22Rv1 (cell line): Measurements from ENCODE around the gene KIRREL1.

Experiments
- H3K27ac ChIP-seq: fragments of 450-650 bp; 2 replicates; pipeline ENCODE4 v1.5.1; 2017
- ZFX ChIP-seq: fragments of 450-650 bp; IDR thresholded peaks from 2 replicates; pipeline ENCODE4 v1.6.1; 2017; ENCODE audit warnings: antibody characterized with exemption, borderline replicate concordance
- TF ChIP-seq, protein P1 (sequence below): fragments of 450-650 bp; IDR thresholded peaks from 2 replicates; pipeline ENCODE4 v1.5.1; 2017; ENCODE audit warnings: mild to moderate bottlenecking

KIRREL1 gene

DNA sequence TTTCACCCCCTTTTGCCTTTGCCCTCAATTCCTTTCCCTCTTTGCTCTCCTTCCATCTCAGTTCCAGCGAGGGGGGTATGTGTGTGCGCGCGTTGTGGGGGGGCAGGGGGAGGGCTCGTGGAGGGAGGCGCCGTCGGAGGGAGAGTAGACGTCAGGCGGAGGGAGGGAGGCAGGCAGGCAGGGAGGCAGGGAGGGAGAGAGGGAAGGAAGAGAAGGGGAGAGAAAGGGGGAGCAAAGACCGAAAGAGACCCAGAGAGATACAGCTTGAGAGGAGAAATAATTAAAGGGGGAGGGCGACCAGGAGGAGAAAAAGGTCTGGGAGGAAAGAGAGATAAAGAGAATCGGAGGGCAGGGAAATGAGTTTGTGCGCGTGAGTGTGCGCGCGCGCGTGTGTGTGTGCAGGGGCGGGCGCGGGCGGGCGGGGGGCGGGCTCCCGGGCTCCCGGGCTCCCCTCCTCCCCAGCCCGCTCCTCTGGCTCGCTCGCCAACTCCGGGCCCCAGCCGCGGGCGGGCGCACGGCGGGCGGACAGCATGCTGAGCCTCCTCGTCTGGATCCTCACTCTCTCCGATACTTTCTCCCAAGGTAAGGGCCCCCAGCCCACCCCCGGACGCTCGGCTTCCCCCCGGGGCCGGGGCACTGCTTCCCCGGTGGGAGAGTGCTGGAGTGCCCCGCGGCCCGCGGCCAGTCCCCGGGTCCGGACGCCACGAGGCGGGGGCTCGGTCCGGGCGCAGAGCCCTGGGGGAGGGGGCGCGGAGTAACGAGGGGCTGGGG lies at the start of gene KIRREL1:
KIRREL1 (plus strand) TSS at position 499 of the 771 bp plus-strand sequence; CDS start at position 531, 32 bp downstream.
- TF ChIP-seq, protein P1, sequence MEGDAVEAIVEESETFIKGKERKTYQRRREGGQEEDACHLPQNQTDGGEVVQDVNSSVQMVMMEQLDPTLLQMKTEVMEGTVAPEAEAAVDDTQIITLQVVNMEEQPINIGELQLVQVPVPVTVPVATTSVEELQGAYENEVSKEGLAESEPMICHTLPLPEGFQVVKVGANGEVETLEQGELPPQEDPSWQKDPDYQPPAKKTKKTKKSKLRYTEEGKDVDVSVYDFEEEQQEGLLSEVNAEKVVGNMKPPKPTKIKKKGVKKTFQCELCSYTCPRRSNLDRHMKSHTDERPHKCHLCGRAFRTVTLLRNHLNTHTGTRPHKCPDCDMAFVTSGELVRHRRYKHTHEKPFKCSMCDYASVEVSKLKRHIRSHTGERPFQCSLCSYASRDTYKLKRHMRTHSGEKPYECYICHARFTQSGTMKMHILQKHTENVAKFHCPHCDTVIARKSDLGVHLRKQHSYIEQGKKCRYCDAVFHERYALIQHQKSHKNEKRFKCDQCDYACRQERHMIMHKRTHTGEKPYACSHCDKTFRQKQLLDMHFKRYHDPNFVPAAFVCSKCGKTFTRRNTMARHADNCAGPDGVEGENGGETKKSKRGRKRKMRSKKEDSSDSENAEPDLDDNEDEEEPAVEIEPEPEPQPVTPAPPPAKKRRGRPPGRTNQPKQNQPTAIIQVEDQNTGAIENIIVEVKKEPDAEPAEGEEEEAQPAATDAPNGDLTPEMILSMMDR, result no peak
- no peak for TF ChIP-seq ZFX
- H3K27ac ChIP-seq, result no peak within 1 kb of the TSS

DNA sequence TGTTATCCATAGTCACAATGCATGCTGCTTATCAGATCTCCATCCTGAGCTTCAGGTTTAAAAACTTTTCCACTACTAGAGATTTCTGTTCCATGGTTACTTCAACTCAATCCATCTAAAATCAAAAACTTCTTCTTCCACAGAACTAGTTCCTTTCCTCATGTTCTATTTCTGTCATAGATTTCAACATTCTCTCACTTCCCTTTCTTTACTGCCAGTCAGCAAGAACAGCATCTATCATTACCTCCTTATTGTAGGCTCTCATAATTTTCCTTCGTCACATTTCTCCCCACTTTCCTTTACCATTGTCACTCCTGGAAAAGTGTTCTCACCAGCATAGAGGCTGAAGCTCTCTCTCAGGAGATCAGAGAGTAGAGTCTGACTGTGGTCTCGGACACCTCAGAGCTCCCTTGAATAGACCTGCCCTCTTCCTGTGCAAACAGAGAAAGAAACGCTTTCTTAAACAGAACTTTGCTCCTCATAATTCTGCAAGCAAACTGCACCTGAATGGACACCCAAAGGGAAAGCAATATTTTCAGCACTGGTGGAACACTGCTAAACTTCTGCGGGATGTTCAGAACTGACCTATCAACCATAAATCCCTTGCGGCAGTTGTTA lies 48.7 kb upstream of the KIRREL1 start:
- no peak overlapping the region for H3K27ac ChIP-seq
- TF ChIP-seq, protein P1, result no peak
- TF ChIP-seq ZFX, result no peak

DNA sequence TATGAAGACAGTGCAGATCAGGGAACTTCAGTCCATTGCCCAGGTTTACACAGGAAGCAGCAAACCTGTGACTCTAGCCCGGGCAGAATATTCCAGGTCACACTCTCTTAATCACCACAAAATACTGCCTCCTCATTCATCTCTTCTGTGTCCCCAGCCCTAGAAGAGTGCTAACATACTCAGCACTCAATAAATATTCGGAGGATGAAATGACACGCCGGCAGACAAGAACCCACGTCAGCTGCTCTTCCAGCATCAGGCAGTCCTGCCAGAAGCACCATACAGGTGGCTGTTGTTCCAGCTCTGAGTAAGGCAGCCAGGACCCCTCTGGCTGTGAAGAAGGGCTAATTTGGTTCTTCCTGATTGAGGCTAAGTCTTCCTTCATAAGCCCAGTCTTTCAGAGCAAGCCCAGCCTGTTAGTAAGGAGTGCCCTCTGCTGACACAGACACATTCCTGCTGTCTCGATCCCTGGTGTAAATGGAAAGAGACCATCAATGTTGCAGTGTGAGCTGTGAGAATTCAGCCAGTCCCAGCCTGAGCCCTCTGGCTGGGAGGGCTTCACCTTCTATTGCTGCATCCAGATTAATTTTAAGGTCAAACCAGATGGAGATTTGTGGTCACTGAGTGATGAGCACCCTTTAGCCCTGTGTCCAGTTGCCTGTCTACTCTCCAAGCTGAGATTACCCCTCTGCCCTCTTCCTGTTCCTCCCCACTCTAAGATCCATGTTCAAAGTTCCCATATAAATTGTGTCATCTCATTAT lies 45.0 kb upstream of the KIRREL1 start:
- no peak overlapping the region for H3K27ac ChIP-seq
- TF ChIP-seq ZFX, result no peak
- TF ChIP-seq, protein P1, result peak; percentile 62

DNA sequence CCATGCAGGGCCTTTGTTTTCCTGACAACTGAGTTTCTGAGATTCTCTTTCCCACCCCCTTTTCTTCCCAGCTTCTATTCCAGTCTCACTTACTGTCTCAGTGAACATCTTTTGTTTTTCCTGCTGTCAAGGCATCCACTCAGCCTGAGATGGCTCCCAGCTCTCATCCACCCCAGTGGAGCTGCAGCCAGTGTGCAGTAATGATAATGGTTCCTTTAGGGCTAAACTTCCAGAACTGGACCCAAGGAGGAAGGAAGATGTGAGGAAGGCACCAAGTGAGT lies 44.4 kb upstream of the KIRREL1 start:
- TF ChIP-seq, protein P1, result no peak
- no peak for TF ChIP-seq ZFX
- no peak overlapping the region for H3K27ac ChIP-seq

GRCh38 chr1:157951230-157951629 lies 42.2 kb upstream of the KIRREL1 start:
- no peak for TF ChIP-seq ZFX
- TF ChIP-seq, protein P1, result no peak
- no peak overlapping the region for H3K27ac ChIP-seq

GRCh38 chr1:157952601-157953000 lies 40.8 kb upstream of the KIRREL1 start:
- TF ChIP-seq, protein P1, result no peak
- TF ChIP-seq ZFX, result no peak

DNA sequence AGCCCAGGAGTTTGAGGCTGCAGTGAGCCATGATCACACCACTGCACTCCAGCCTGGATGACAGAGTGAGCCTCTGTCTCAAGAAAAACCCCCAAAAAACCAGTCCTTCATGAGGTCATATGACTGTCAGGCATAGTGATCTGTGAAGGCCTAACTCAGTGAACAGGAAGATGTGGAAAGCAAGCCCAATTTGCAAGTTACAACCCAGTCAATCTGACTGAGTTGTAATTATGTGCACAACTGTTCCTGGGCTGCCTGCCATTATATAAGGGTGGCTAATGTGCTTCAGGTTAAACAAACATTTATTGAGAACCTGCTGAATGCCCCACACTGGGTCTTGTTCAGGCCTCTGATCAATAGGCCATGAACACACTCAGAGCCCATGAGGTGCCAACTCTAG lies 38.2 kb upstream of the KIRREL1 start:
- TF ChIP-seq, protein P1, result no peak
- TF ChIP-seq ZFX, result no peak
- H3K27ac ChIP-seq, result no peak overlapping the region

More at GRCh38 chr1:157952601-157953000, 40.8 kb upstream of the KIRREL1 start:
- H3K27ac ChIP-seq, result no peak overlapping the region
